Left cardiac atrium (tissue), 4 donors: ENCODE measurements around the gene CDK2AP2. TPM values are rescaled to one million over a fixed set of nuclear protein-coding genes. Genes with fewer than 3 reads are reported as not detected.

Experiments used
- ATAC-seq, 2 donors: fragments of 200-7000 bp; cut with Tn5 transposase; one replicate each; pipeline ENCODE4 v1.9.1; 2020; ENCODE audit warnings: mild to moderate bottlenecking in 2 of 2, moderate library complexity in 2 of 2
- DNase-seq: peaks from one replicate; pipeline ENCODE4 v3.0.0-alpha.2; 2020
- intact Hi-C, 2 donors: fragments of 100-400 bp; cut with DNase I; formaldehyde crosslinking; loops; one replicate each; pipeline versions ENCODE4 v1.14.1 to v1.15.1; 2022 to 2023
- microRNA-seq, 2 donors: library from miRNA; unstranded; fragments of <30 nt; microRNA quantifications; one replicate each; pipeline ENCODE4 v1.2.0, GENCODE V29; 2020
- total RNA-seq, 2 donors: library from RNA; stranded (reverse); fragmentation: NEBNext Ultra II Directional; extraction: Animal tissue kit (Norgen Biotek cat#: 25700); gene quantifications; one replicate each; pipeline ENCODE4 v1.2.1, GENCODE V29; 2021
- donor health status: DM: no; HTN: yes; CAD: no.
- donor health status: DM: no; HTN: yes; CAD: no; lungs with severe emphysema.
- donor health status: DM: yes; HTN: yes; CAD: no.
- donor health status: Dilated cardiomyopathy.

CDK2AP2 gene
- total RNA-seq, 2 donors from 2014 or later, result 44.8 to 60.9 TPM

GRCh38 chr11:67457453-67457852, 50.5 kb downstream of the CDK2AP2 start:
- no peak for DNase-seq
- no peak for ATAC-seq
- intact Hi-C loops, result no loop called here

Small RNA genes lying within 50 kb of the gene (microRNA-seq; reads per million reads assigned to microRNA genes)
- gene MIR6752, result 0.20 to 0.27 reads per million in 2 donors

Other genes starting within 250 kb of the CDK2AP2 start
- gene GRK2, start 241.7 kb downstream of the CDK2AP2 start, total RNA-seq, result 10 to 100 TPM; 51.6 to 52.6 TPM
- 10 to 100 TPM; 22.1 to 22.6 TPM for gene ANKRD13D, start 218.9 kb downstream of the CDK2AP2 start, total RNA-seq
- gene SSH3, start 204.6 kb downstream of the CDK2AP2 start, total RNA-seq, result 10 to 100 TPM; 18.1 to 22.2 TPM
- gene POLD4, start 154.6 kb downstream of the CDK2AP2 start, total RNA-seq, result 10 to 100 TPM; 54.5 to 59.3 TPM
- 1 to 10 TPM; 1.1 to 4.6 TPM for gene CLCF1, start 134.6 kb downstream of the CDK2AP2 start, total RNA-seq
- 1 to 10 TPM; 6.2 to 9.0 TPM for gene RAD9A, start 116.2 kb downstream of the CDK2AP2 start, total RNA-seq
- 10 to 100 TPM; 86.7 to 94.1 TPM for gene PPP1CA, start 106.3 kb downstream of the CDK2AP2 start, total RNA-seq
- gene TBC1D10C, start 104.1 kb downstream of the CDK2AP2 start, total RNA-seq, result 1 to 10 TPM; 2.4 to 2.8 TPM
- 10 to 100 TPM in 1 of 2 donors, 1 to 10 TPM in 1; 6.6 to 11.9 TPM for gene CARNS1, start 92.5 kb downstream of the CDK2AP2 start, total RNA-seq
- gene RPS6KB2, start 79.7 kb downstream of the CDK2AP2 start, total RNA-seq, result 10 to 100 TPM; 25.5 to 31.0 TPM
- gene PTPRCAP, start 70.5 kb downstream of the CDK2AP2 start, total RNA-seq, result 1 to 10 TPM; 1.8 to 4.7 TPM
- gene CORO1B, start 64.7 kb downstream of the CDK2AP2 start, total RNA-seq, result 10 to 100 TPM; 35.4 to 40.7 TPM
- not detected for gene GPR152, start 55.4 kb downstream of the CDK2AP2 start, total RNA-seq
- gene CABP4, start 52.8 kb downstream of the CDK2AP2 start, total RNA-seq, result 1 to 10 TPM; 1.2 to 1.3 TPM
- gene TMEM134, start 38.9 kb downstream of the CDK2AP2 start, total RNA-seq, result 10 to 100 TPM; 50.5 to 58.1 TPM
- gene AIP, start 25.1 kb downstream of the CDK2AP2 start, total RNA-seq, result 10 to 100 TPM; 50.5 to 51.2 TPM
- gene PITPNM1, start 2.8 kb downstream of the CDK2AP2 start, total RNA-seq, result 10 to 100 TPM; 27.7 to 34.7 TPM
- gene CABP2, start 15.3 kb upstream of the CDK2AP2 start, total RNA-seq, result not detected
- 100 to 1,000 TPM; 314 to 337 TPM for gene GSTP1, start 75.7 kb upstream of the CDK2AP2 start, total RNA-seq
- gene NDUFV1, start 98.8 kb upstream of the CDK2AP2 start, total RNA-seq, result 100 to 1,000 TPM; 422 to 434 TPM
- gene NUDT8, start 121.8 kb upstream of the CDK2AP2 start, total RNA-seq, result 10 to 100 TPM; 60.1 to 61.7 TPM
- not detected for gene TBX10, start 131.6 kb upstream of the CDK2AP2 start, total RNA-seq
- gene ACY3, start 142.6 kb upstream of the CDK2AP2 start, total RNA-seq, result not detected
- not detected for gene ALDH3B2, start 166.5 kb upstream of the CDK2AP2 start, total RNA-seq